ENCODE measurements around the gene WDFY4. TPM values are rescaled to one million over a fixed set of nuclear protein-coding genes. Genes with fewer than 3 reads are reported as not detected.

The WDFY4 gene
- total RNA-seq, 1 experiment from 2014 or later: not detected

- H3K27me3 ChIP-seq (ENCODE audit: insufficient read depth, low read depth): peaks cover 47% of the 10 kb centered on the region
- TF ChIP-seq CTCF (conservative IDR thresholded peaks at IDR 0.05): no peak
These were observed 239.1 kb downstream of the WDFY4 start for GRCh38 chr10:48923748-48924147.

GRCh38 chr10:48924988-48925387 is 240.3 kb downstream of the WDFY4 start:
- CTCF ChIA-PET: no interaction called here
- no peak overlapping the region for H3K4me2 ChIP-seq

More at GRCh38 chr10:48923748-48924147, 239.1 kb downstream of the WDFY4 start:
- H2AFZ ChIP-seq: no peak overlapping the region
- no peak for DNase-seq
- H3K27ac ChIP-seq: no peak overlapping the region
- no peaks in the 10 kb centered on the region for H3K9me3 ChIP-seq (ENCODE audit: insufficient read depth, low read depth)
- H4K20me1 ChIP-seq (ENCODE audit: insufficient read depth): no peaks in the 10 kb centered on the region
- H3K4me3 ChIP-seq: no peak overlapping the region
- H3K9me2 ChIP-seq (ENCODE audit: insufficient read depth): no peaks in the 10 kb centered on the region; the same call in 1 of the 2 replicates
- CTCF ChIA-PET: no interaction called here
- no peaks in the 10 kb centered on the region for H3K4me1 ChIP-seq (replicated peaks; ENCODE audit: insufficient read depth)
- no peaks in the 10 kb centered on the region for H3K36me3 ChIP-seq (ENCODE audit: low read depth)
- H3K4me2 ChIP-seq: no peak overlapping the region
- no TSS peak for BruUV-seq (replicated peaks)
- POLR2A ChIA-PET (ENCODE audit: unreplicated experiment): no interaction called here
- H3F3A ChIP-seq (ENCODE audit: insufficient read depth, low read depth): no peaks in the 10 kb centered on the region
- intact Hi-C loops (cut with micrococcal nuclease; ENCODE audit: unreplicated experiment): no loop called here
- H3K79me2 ChIP-seq (ENCODE audit: low read depth): no peaks in the 10 kb centered on the region

GRCh38 chr10:48926255-48926654 is 241.6 kb downstream of the WDFY4 start:
- DNase-seq: no peak
- Histone ChIP-seq H3K27ac (no peak overlapping the region), H3K9me2 (ENCODE audit: insufficient read depth) (no peaks in the 10 kb centered on the region; the same call in 1 of the 2 replicates), H3K9me3 (ENCODE audit: insufficient read depth, low read depth) (no peaks in the 10 kb centered on the region), H3K27me3 (ENCODE audit: insufficient read depth, low read depth) (peaks cover 60% of the 10 kb centered on the region), H3K36me3 (ENCODE audit: low read depth) (no peaks in the 10 kb centered on the region), H3K79me2 (ENCODE audit: low read depth) (no peaks in the 10 kb centered on the region), H3K4me1 (replicated peaks; ENCODE audit: insufficient read depth) (no peaks in the 10 kb centered on the region), H4K20me1 (ENCODE audit: insufficient read depth) (no peaks in the 10 kb centered on the region), H3F3A (ENCODE audit: insufficient read depth, low read depth) (no peaks in the 10 kb centered on the region), H3K4me3 (no peak overlapping the region), H3K4me2 (no peak overlapping the region), H2AFZ (no peak overlapping the region)
- ChIA-PET POLR2A (ENCODE audit: unreplicated experiment) (no interaction called here), CTCF (no interaction called here)
- intact Hi-C loops (cut with micrococcal nuclease; ENCODE audit: unreplicated experiment): no loop called here
- TF ChIP-seq CTCF (conservative IDR thresholded peaks at IDR 0.05) (no peak), EZH2 (IDR thresholded peaks at IDR 0.05; ENCODE audit: low read depth) (no peak)
- BruUV-seq (replicated peaks): no TSS peak

More at GRCh38 chr10:48924988-48925387, 240.3 kb downstream of the WDFY4 start:
- Histone ChIP-seq H3K4me1 (replicated peaks; ENCODE audit: insufficient read depth) (no peaks in the 10 kb centered on the region), H3K36me3 (ENCODE audit: low read depth) (no peaks in the 10 kb centered on the region), H3K27ac (no peak overlapping the region), H3K4me3 (no peak overlapping the region), H3K9me2 (ENCODE audit: insufficient read depth) (no peaks in the 10 kb centered on the region; the same call in 1 of the 2 replicates), H3K27me3 (ENCODE audit: insufficient read depth, low read depth) (peaks cover 50% of the 10 kb centered on the region), H3F3A (ENCODE audit: insufficient read depth, low read depth) (no peaks in the 10 kb centered on the region), H4K20me1 (ENCODE audit: insufficient read depth) (no peaks in the 10 kb centered on the region), H3K79me2 (ENCODE audit: low read depth) (no peaks in the 10 kb centered on the region), H2AFZ (no peak overlapping the region), H3K9me3 (ENCODE audit: insufficient read depth, low read depth) (no peaks in the 10 kb centered on the region)
- intact Hi-C loops (cut with micrococcal nuclease; ENCODE audit: unreplicated experiment): no loop called here
- BruUV-seq (replicated peaks): no TSS peak
- TF ChIP-seq EZH2 (IDR thresholded peaks at IDR 0.05; ENCODE audit: low read depth) (no peak), CTCF (conservative IDR thresholded peaks at IDR 0.05) (no peak)
- POLR2A ChIA-PET (ENCODE audit: unreplicated experiment): no interaction called here
- DNase-seq: no peak

All from PC-9 (cell line).